Measurements from ENCODE around the gene RAB18.

Gene RAB18

DNA sequence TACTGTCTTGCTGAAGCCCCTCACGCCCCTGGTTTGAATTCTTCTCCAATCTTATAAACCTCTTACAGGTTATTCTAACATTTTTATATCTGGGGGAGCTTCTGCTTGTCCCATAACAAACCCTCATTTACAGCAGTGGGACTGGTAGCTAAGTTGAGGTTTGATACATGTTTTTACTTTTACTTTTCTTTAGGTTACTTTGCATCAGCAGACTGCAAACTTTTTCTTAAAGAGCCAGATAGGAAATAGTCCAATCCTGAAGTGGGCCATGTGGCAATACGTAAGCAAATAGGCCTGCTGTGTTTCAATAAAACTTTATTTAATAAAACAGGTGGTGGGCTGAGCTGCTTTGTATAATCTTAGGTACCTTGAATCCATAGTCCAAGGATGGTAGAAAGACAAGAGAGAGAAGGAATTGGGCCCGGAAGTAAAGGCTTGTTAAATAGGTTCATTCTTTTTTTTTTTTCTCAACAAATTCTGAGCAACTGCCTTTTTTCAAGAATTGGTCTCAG, 27.3 kb downstream of the RAB18 start:
- no peak for DNase-seq (ENCODE audit: extremely low spot score)
- ChIA-PET CTCF (no interaction called here), POLR2A (no interaction called here)
- TF ChIP-seq CTBP1 (IDR thresholded peaks at IDR 0.05; ENCODE audit: borderline replicate concordance) (no peak), ARNT (IDR thresholded peaks at IDR 0.05) (no peak), SUZ12 (IDR thresholded peaks at IDR 0.05) (no peak), BHLHE40 (IDR thresholded peaks at IDR 0.05; ENCODE audit: borderline replicate concordance) (no peak), PKNOX1 (IDR thresholded peaks at IDR 0.05) (no peak), FOXA1 (IDR thresholded peaks at IDR 0.05) (no peak), TARDBP (IDR thresholded peaks at IDR 0.05) (no peak), LEF1 (IDR thresholded peaks at IDR 0.05; ENCODE audit: borderline replicate concordance) (no peak), NFRKB (IDR thresholded peaks at IDR 0.05) (no peak), SP1 (IDR thresholded peaks at IDR 0.05) (no peak), L3MBTL2 (conservative IDR thresholded peaks at IDR 0.05) (no peak), FOXK2 (IDR thresholded peaks at IDR 0.05) (no peak), FOXM1 (IDR thresholded peaks at IDR 0.05; ENCODE audit: borderline replicate concordance) (no peak), HDGF (IDR thresholded peaks at IDR 0.05; ENCODE audit: borderline replicate concordance) (no peak), ZNF384 (IDR thresholded peaks at IDR 0.05) (no peak), ELF4 (IDR thresholded peaks at IDR 0.05) (no peak)

DNA sequence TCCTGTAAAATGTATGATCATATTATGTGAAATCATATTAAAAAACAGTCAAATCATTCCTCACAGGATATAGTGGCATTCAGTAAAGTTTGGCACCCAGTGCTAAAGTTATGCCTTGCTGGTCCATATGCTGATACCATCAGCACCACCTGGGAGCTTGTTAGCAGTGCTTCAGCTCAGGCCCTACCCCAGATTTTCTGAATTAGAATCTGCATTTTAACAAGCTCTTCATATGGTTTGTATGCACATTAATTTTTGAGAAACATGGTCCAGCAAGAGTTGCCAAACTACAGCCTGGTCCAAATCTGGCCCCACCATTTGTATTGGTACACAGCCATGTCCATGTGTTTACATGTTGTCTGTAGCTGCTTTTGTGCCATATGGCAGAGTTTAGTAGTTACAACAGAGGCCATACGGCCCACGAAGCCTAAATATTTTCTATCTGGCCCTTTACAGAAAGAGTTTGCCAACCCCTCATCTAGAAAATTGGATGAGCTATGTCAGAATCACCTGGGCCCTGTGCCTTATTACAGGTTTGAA, 30.1 kb downstream of the RAB18 start:
- DNase-seq (ENCODE audit: extremely low spot score), result no peak
- TF ChIP-seq NFRKB (IDR thresholded peaks at IDR 0.05) (no peak), PKNOX1 (IDR thresholded peaks at IDR 0.05) (no peak), FOXM1 (IDR thresholded peaks at IDR 0.05; ENCODE audit: borderline replicate concordance) (no peak), ARNT (IDR thresholded peaks at IDR 0.05) (no peak), ZNF384 (IDR thresholded peaks at IDR 0.05) (no peak), SUZ12 (IDR thresholded peaks at IDR 0.05) (no peak)
- POLR2A ChIA-PET, result interaction anchor here (1.3 kb wide), 1 partner anchor 30 kb away, joined by 3 read pairs; the partner anchor contains the start of gene RAB18
- CTCF ChIA-PET, result no interaction called here

GRCh38 chr10:27535317-27535716, 31.2 kb downstream of the RAB18 start:
- DNase-seq (ENCODE audit: extremely low spot score), result no peak
- TF ChIP-seq TARDBP (IDR thresholded peaks at IDR 0.05) (no peak), NFRKB (IDR thresholded peaks at IDR 0.05) (no peak), ELF4 (IDR thresholded peaks at IDR 0.05) (no peak), PKNOX1 (IDR thresholded peaks at IDR 0.05) (no peak), ZNF384 (IDR thresholded peaks at IDR 0.05) (no peak), L3MBTL2 (conservative IDR thresholded peaks at IDR 0.05) (no peak), BHLHE40 (IDR thresholded peaks at IDR 0.05; ENCODE audit: borderline replicate concordance) (no peak), SUZ12 (IDR thresholded peaks at IDR 0.05) (no peak), CTBP1 (IDR thresholded peaks at IDR 0.05; ENCODE audit: borderline replicate concordance) (no peak), ARNT (IDR thresholded peaks at IDR 0.05) (no peak), HDGF (IDR thresholded peaks at IDR 0.05; ENCODE audit: borderline replicate concordance) (no peak)
- POLR2A ChIA-PET, result interaction anchor here (1.3 kb wide), 1 partner anchor 31 kb away, joined by 3 read pairs; the partner anchor contains the start of gene RAB18
- CTCF ChIA-PET, result no interaction called here

GRCh38 chr10:27536437-27536836, 32.3 kb downstream of the RAB18 start:
- ChIA-PET CTCF (no interaction called here), POLR2A (no interaction called here)
- DNase-seq (ENCODE audit: extremely low spot score), result no peak
- TF ChIP-seq TARDBP (IDR thresholded peaks at IDR 0.05) (no peak), NFRKB (IDR thresholded peaks at IDR 0.05) (no peak), PKNOX1 (IDR thresholded peaks at IDR 0.05) (no peak), FOXM1 (IDR thresholded peaks at IDR 0.05; ENCODE audit: borderline replicate concordance) (no peak), SP1 (IDR thresholded peaks at IDR 0.05) (no peak), FOXA1 (IDR thresholded peaks at IDR 0.05) (no peak), ELF4 (IDR thresholded peaks at IDR 0.05) (no peak), SUZ12 (IDR thresholded peaks at IDR 0.05) (no peak), CTBP1 (IDR thresholded peaks at IDR 0.05; ENCODE audit: borderline replicate concordance) (no peak), HDGF (IDR thresholded peaks at IDR 0.05; ENCODE audit: borderline replicate concordance) (no peak)

- ChIA-PET CTCF (no interaction called here), POLR2A (no interaction called here)
- DNase-seq (ENCODE audit: extremely low spot score), result no peak
- TF ChIP-seq PKNOX1 (IDR thresholded peaks at IDR 0.05) (no peak), L3MBTL2 (conservative IDR thresholded peaks at IDR 0.05) (no peak), ZNF384 (IDR thresholded peaks at IDR 0.05) (no peak), TARDBP (IDR thresholded peaks at IDR 0.05) (no peak), FOXA1 (IDR thresholded peaks at IDR 0.05) (no peak), BHLHE40 (IDR thresholded peaks at IDR 0.05; ENCODE audit: borderline replicate concordance) (no peak), LEF1 (IDR thresholded peaks at IDR 0.05; ENCODE audit: borderline replicate concordance) (no peak), ARNT (IDR thresholded peaks at IDR 0.05) (no peak), ELF4 (IDR thresholded peaks at IDR 0.05) (no peak), FOXM1 (IDR thresholded peaks at IDR 0.05; ENCODE audit: borderline replicate concordance) (no peak), SUZ12 (IDR thresholded peaks at IDR 0.05) (no peak), FOXK2 (IDR thresholded peaks at IDR 0.05) (no peak), HDGF (IDR thresholded peaks at IDR 0.05; ENCODE audit: borderline replicate concordance) (no peak), CTBP1 (IDR thresholded peaks at IDR 0.05; ENCODE audit: borderline replicate concordance) (no peak), SP1 (IDR thresholded peaks at IDR 0.05) (no peak), NFRKB (IDR thresholded peaks at IDR 0.05) (no peak)
These were observed 33.1 kb downstream of the RAB18 start for GRCh38 chr10:27537166-27537565.

All from HEK293T (cell line).